Measurements from ENCODE around the gene LIX1. TPM values are rescaled to one million over a fixed set of nuclear protein-coding genes. Genes with fewer than 3 reads are reported as not detected.

LIX1 gene
- total and polyA plus RNA-seq, 2 of the 8 experiments (the other 6 are each of a cell fraction or from before 2014, with no cell fraction given), result 0.26 to 0.45 TPM

GRCh38 chr5:97049175-97049574 lies 93.2 kb downstream of the LIX1 start:
- Histone ChIP-seq H2BK15ac (ENCODE audit: low read length) (no peak overlapping the region), H3K79me2 (ENCODE audit: control insufficient read depth in 1 of 2, insufficient read depth in 2 of 2, low read length in 2 of 2) (no peaks in the 10 kb centered on the region), H2BK20ac (ENCODE audit: low read length) (no peak overlapping the region), H3K36me3 (ENCODE audit: control insufficient read depth in 2 of 4, insufficient read depth in 4 of 4, low read length in 3 of 4) (no peaks in the 10 kb centered on the region), H2AK5ac (ENCODE audit: low read depth, low read length) (no peak overlapping the region), H3K79me1 (ENCODE audit: low read depth, low read length) (no peaks in the 10 kb centered on the region), H3K4me3 (ENCODE audit: extremely low read depth in 1 of 4, insufficient read depth in 2 of 4, low read depth in 3 of 4, low read length in 4 of 4) (no peak overlapping the region), H3K14ac (ENCODE audit: insufficient read length) (no peak overlapping the region), H3K9me3 (ENCODE audit: insufficient read depth in 2 of 2, low read depth in 1 of 2, low read length in 1 of 2) (no peaks in the 10 kb centered on the region), H2BK5ac (ENCODE audit: low read depth, low read length) (no peak overlapping the region), H2AFZ (ENCODE audit: low read length) (0 out of 2 replicates have a peak overlapping the region, but pooled peaks have one; percentile 15), H3K4me1 (replicated peaks in 1 of 4; ENCODE audit: control insufficient read depth in 3 of 4, insufficient read depth in 4 of 4, low read length in 3 of 4) (peaks cover 0 to 3% (median under 1%) of the 10 kb centered on the region in 4 experiments; a peak in 2 of 7 replicates), H3K56ac (replicated peaks; ENCODE audit: insufficient read length, low read depth, low read length) (no peak overlapping the region), H3K4ac (replicated peaks; ENCODE audit: insufficient read length, low read depth, low read length) (no peak overlapping the region), H3K4me2 (ENCODE audit: insufficient read depth in 1 of 2, low read depth in 2 of 2, low read length in 2 of 2) (no peak overlapping the region), H3K9ac (replicated peaks in 1 of 4; ENCODE audit: extremely low read depth in 1 of 4, low read depth in 3 of 4, low read length in 3 of 4) (no peak overlapping the region), H3K27ac (ENCODE audit: low read depth, low read length) (no peak overlapping the region), H2BK120ac (replicated peaks; ENCODE audit: low read depth, low read length) (no peak overlapping the region), H3K18ac (ENCODE audit: extremely low read depth, low read length) (no peak overlapping the region), H3K23ac (ENCODE audit: insufficient read length) (no peak overlapping the region), H4K20me1 (replicated peaks in 1 of 2; ENCODE audit: control insufficient read depth in 1 of 2, insufficient read depth in 2 of 2, low read length in 2 of 2) (no peaks in the 10 kb centered on the region), H4K91ac (replicated peaks; ENCODE audit: insufficient read length, low read length) (no peak overlapping the region), H3K27me3 (replicated peaks in 1 of 4; ENCODE audit: control insufficient read depth in 3 of 4, extremely low read depth in 1 of 4, insufficient read depth in 3 of 4, low read length in 3 of 4) (no peaks in the 10 kb centered on the region), H3K23me2 (ENCODE audit: low read depth, low read length) (peaks cover 4% of the 10 kb centered on the region; the same call in 1 of the 2 replicates), H4K5ac (ENCODE audit: insufficient read length, low read depth, low read length) (no peak overlapping the region), H4K8ac (ENCODE audit: extremely low read depth, insufficient read depth, low read length) (no peak overlapping the region), H2BK12ac (ENCODE audit: low read depth, low read length) (no peak overlapping the region)
- ChIA-PET CTCF (ENCODE audit: partially characterized antibody) (interaction anchor here (1.1 to 8.9 kb wide), 5 partner anchors 9 to 113 kb away, joined by 3 to 118 read pairs (median 3); partner anchors contain the start of gene LIX1), POLR2A (ENCODE audit: partially characterized antibody) (interaction anchor here (0.7 kb wide), 1 partner anchor 16 kb away, joined by 3 read pairs; no protein-coding TSS in a partner anchor)
- TF ChIP-seq TAF1 (IDR thresholded peaks at IDR 0.05; ENCODE audit: low read depth, low read length), result no peak
- no peak for TF ChIP-seq SP4 (IDR thresholded peaks at IDR 0.05; ENCODE audit: low read length)
- no peak for TF ChIP-seq SRF (IDR thresholded peaks at IDR 0.05; ENCODE audit: low read depth, low read length)
- TF ChIP-seq NRF1 (IDR thresholded peaks at IDR 0.05; ENCODE audit: low read depth, low read length), result no peak
- no peak for TF ChIP-seq RNF2 (IDR thresholded peaks at IDR 0.05; ENCODE audit: borderline replicate concordance, low read depth, low read length, missing control alignments, poor library complexity, severe bottlenecking)
- TF ChIP-seq SIRT6 (IDR thresholded peaks at IDR 0.05; ENCODE audit: low read length), result no peak
- no peak for TF ChIP-seq SAP30 (IDR thresholded peaks at IDR 0.05; ENCODE audit: insufficient read depth, insufficient replicate concordance, low read length)
- no peak for TF ChIP-seq ASH2L (IDR thresholded peaks at IDR 0.05; ENCODE audit: low read length)
- DNase-seq (ENCODE audit: low read depth in 1 of 2, low spot score in 2 of 2) (no peak), FAIRE-seq (no peak)
- 78% methylated on average over 7 of the region's 7 CpGs; no CpG with 5 or more reads in 1 of the 2 experiments for WGBS, 2 experiments (ENCODE audit: extremely low coverage in 1 of 2, insufficient coverage in 1 of 2, insufficient read length in 1 of 2, insufficient replicate concordance in 2 of 2, low coverage in 1 of 2, low lambda C conversion rate in 2 of 2, missing lambda C conversion rate in 1 of 2)
